GM12878 (cell line): ENCODE data around the gene GEMIN2. TPM values are rescaled to one million over a fixed set of nuclear protein-coding genes. Genes with fewer than 3 reads are reported as not detected.

Source experiments
- ATAC-seq: fragments of 200-7000 bp; cut with Tn5 transposase; 3 replicates; pipeline ENCODE4 v1.9.1; 2020; ENCODE audit warnings: mild to moderate bottlenecking, moderate library complexity
- BruUV-seq: library from RNA; stranded (reverse); fragments of 400-500 nt; replicated peaks from 2 replicates; lab custom pipeline; 2021; lab: Mats Ljungman, UMichigan
- CTCF ChIA-PET: fragments of 300-600 bp; sonication (Branson Sonifier 250); formaldehyde crosslinking; extraction: SDS; loops from one replicate; lab custom pipeline; 2021; ENCODE audit warnings: inconsistent platforms; lab: Yijun Ruan, JAX
- POLR2A ChIA-PET: fragments of 350-600 bp; formaldehyde crosslinking; extraction: SDS; loops from one replicate; lab custom pipeline; 2021; ENCODE audit warnings: inconsistent platforms; lab: Charles Lee
- RAD21 ChIA-PET: fragments of 300-600 bp; sonication (Branson Sonifier 250); formaldehyde crosslinking; loops from one replicate; lab custom pipeline; 2023; ENCODE audit warnings: antibody characterized with exemption; ENCODE audit not compliant: unreplicated experiment; lab: Charles Lee
- SMC1A ChIA-PET: fragments of 300-600 bp; sonication (Branson Sonifier 250); formaldehyde crosslinking; loops from one replicate; lab custom pipeline; 2023; ENCODE audit not compliant: unreplicated experiment, uncharacterized antibody; lab: Charles Lee
- DNase-seq: peaks from one replicate; pipeline ENCODE4 v3.0.0-alpha.2; 2011; ENCODE audit warnings: low read depth, low spot score
- FAIRE-seq: peaks from 3 replicates; lab custom pipeline; 2011; peaks lifted over from hg19 to GRCh38; lab: Jason Lieb, UNC
- H2AFZ ChIP-seq: 2 replicates; pipeline ENCODE4 v1.6.0; 2011; ENCODE audit warnings: low read depth, low read length, control low read depth; ENCODE audit not compliant: control insufficient read depth
- H3K27ac ChIP-seq: 2 replicates; pipeline ENCODE4 v1.5.1; 2011; ENCODE audit warnings: control low read depth; ENCODE audit not compliant: control insufficient read depth, insufficient read depth
- H3K27me3 ChIP-seq, 2 experiments: replicated peaks in 1 of 2; 2 replicates each; pipeline versions ENCODE4 v1.6.0 to v1.6.1; 2011; ENCODE audit warnings: low read length in 1 of 2; ENCODE audit not compliant: control insufficient read depth in 2 of 2, insufficient read depth in 2 of 2
- H3K36me3 ChIP-seq, 2 experiments: 2 replicates each; pipeline ENCODE4 v1.5.1; 2011; ENCODE audit warnings: low read length in 1 of 2; ENCODE audit not compliant: control insufficient read depth in 2 of 2, insufficient read depth in 2 of 2
- H3K4me1 ChIP-seq: 2 replicates; pipeline ENCODE4 v1.6.1; 2011; ENCODE audit warnings: mild to moderate bottlenecking, low read length, moderate library complexity, mixed read lengths; ENCODE audit not compliant: control insufficient read depth, insufficient read depth
- H3K4me2 ChIP-seq: 2 replicates; pipeline ENCODE4 v1.6.0; 2011; ENCODE audit warnings: control low read depth; ENCODE audit not compliant: control insufficient read depth, insufficient read depth
- H3K4me3 ChIP-seq: fragments of 200-600 bp; sonication (generic); 2 replicates; pipeline ENCODE4 v1.5.1; 2016
- H3K79me2 ChIP-seq: 2 replicates; pipeline ENCODE4 v1.6.0; 2011; ENCODE audit warnings: low read length; ENCODE audit not compliant: control insufficient read depth, insufficient read depth
- H3K9ac ChIP-seq: 2 replicates; pipeline ENCODE4 v1.8.0; 2011; ENCODE audit warnings: low read length, control low read depth, mixed read lengths; ENCODE audit not compliant: control insufficient read depth, insufficient read depth
- H3K9me3 ChIP-seq: replicated peaks from 3 replicates; pipeline ENCODE4 v1.5.1; 2011; ENCODE audit warnings: mild to moderate bottlenecking, low read length; ENCODE audit not compliant: control insufficient read depth, insufficient read depth
- H4K20me1 ChIP-seq: 2 replicates; pipeline ENCODE4 v1.6.0; 2011; ENCODE audit not compliant: control insufficient read depth, insufficient read depth
- BCL11A ChIP-seq: IDR thresholded peaks from 2 replicates; pipeline ENCODE4 v1.6.1; 2011; ENCODE audit warnings: low read depth, low read length
- CBX5 ChIP-seq: sonication (generic); IDR thresholded peaks from 2 replicates; pipeline ENCODE4 v1.6.1; 2016; ENCODE audit warnings: low read depth, moderate library complexity, mild to moderate bottlenecking, inconsistent platforms
- EED ChIP-seq: sonication (generic); IDR thresholded peaks from 2 replicates; pipeline ENCODE4 v1.6.1; 2016; ENCODE audit warnings: antibody characterized with exemption, low read depth
- MXI1 ChIP-seq: fragments of 150-350 bp; IDR thresholded peaks from 2 replicates; pipeline ENCODE4 v1.6.1; 2011; ENCODE audit warnings: low read depth, mild to moderate bottlenecking, inconsistent platforms, low read length, improper control_type of control experiment
- NFYB ChIP-seq: IDR thresholded peaks from 2 replicates; pipeline ENCODE4 v1.6.1; 2011; ENCODE audit warnings: low read depth, mild to moderate bottlenecking, low read length, improper control_type of control experiment, moderate library complexity; ENCODE audit not compliant: insufficient read depth
- NR2C1 ChIP-seq: fragments of 450-650 bp; IDR thresholded peaks from 2 replicates; pipeline ENCODE4 v1.6.1; 2017; ENCODE audit warnings: antibody characterized with exemption, mild to moderate bottlenecking, moderate library complexity
- NR2F1 ChIP-seq: fragments of 450-650 bp; conservative IDR thresholded peaks from 2 replicates; pipeline ENCODE4 v1.6.1; 2017; ENCODE audit warnings: mild to moderate bottlenecking
- PAX8 ChIP-seq: fragments of 450-650 bp; IDR thresholded peaks from 2 replicates; pipeline ENCODE4 v1.6.1; 2017; ENCODE audit warnings: mild to moderate bottlenecking, moderate library complexity
- POLR2A ChIP-seq: IDR thresholded peaks from 2 replicates; pipeline ENCODE4 v1.6.1; 2011; ENCODE audit warnings: low read depth, mild to moderate bottlenecking, low read length
- POLR2AphosphoS5 ChIP-seq: IDR thresholded peaks from 2 replicates; pipeline ENCODE4 v1.6.1; 2011; ENCODE audit warnings: mild to moderate bottlenecking, low read length, inconsistent platforms
- TARDBP ChIP-seq: IDR thresholded peaks from 2 replicates; pipeline ENCODE4 v1.6.1; 2016; ENCODE audit warnings: borderline replicate concordance
- TCF7 ChIP-seq: IDR thresholded peaks from 2 replicates; pipeline ENCODE4 v1.6.1; 2014; ENCODE audit warnings: antibody characterized with exemption, borderline replicate concordance
- ZSCAN29 ChIP-seq: fragments of 450-650 bp; IDR thresholded peaks from 2 replicates; pipeline ENCODE4 v1.6.1; 2017; ENCODE audit warnings: mild to moderate bottlenecking, moderate library complexity
- WGBS: methylation state at CpG from one replicate; pipeline ENCODE4 v1.1.6; 2016; ENCODE audit warnings: low lambda C conversion rate; ENCODE audit not compliant: insufficient replicate concordance, insufficient coverage; ENCODE audit errors: missing lambda C conversion rate; 5-methylcytosine and 5-hydroxymethylcytosine counted together
- in situ Hi-C: fragments of 300-500 bp; cut with MboI; formaldehyde crosslinking; loops from 9 replicates; pipeline ENCODE4 v1.14.3; 2018; ENCODE audit warnings: mixed read lengths
- intact Hi-C: fragments of 100-400 bp; cut with micrococcal nuclease; formaldehyde crosslinking; loops from one replicate; pipeline ENCODE4 v1.14.2; 2022; ENCODE audit not compliant: unreplicated experiment
- polyA plus RNA-seq, 11 experiments: library from polyadenylated mRNA; depleted of rRNA in 4 of 11; unstranded in 6 of 11; stranded (reverse) in 5 of 11; fragments of >200 nt; fragmentation: Nextera tagmentation in 4 of 11; fragmentation: Illumina TruSeq in 1 of 11; extraction: Ambion mirVana in 4 of 11; extraction: Trizol in 1 of 11; gene quantifications; 1 replicate in 1 of 11; 2 replicates in 10 of 11; pipeline versions ENCODE4 v1.2.1 to v1.2.3, GENCODE V29; 2011 to 2016; ENCODE audit warnings: inconsistent platforms in 2 of 11, missing spikeins in 2 of 11, low read depth in 1 of 11
- total RNA-seq, 4 experiments: library from RNA; depleted of rRNA in 3 of 4; stranded (reverse); fragments of >200 nt in 3 of 4; fragmentation: Illumina TruSeq in 1 of 4; extraction: Trizol in 1 of 4; gene quantifications; 2 replicates each; pipeline versions ENCODE4 v1.2.1 to v1.2.3, GENCODE V29; 2013 to 2021
- TF ChIP-seq, protein P1 (sequence below): fragments of 150-350 bp; IDR thresholded peaks from 2 replicates; pipeline ENCODE4 v1.6.1; 2016; ENCODE audit warnings: low read depth, low read length
- TF ChIP-seq, protein P2 (sequence below): fragments of 150-350 bp; IDR thresholded peaks from 2 replicates; pipeline ENCODE4 v1.6.1; 2014; ENCODE audit warnings: mild to moderate bottlenecking, low read depth, low read length
- TF ChIP-seq, protein P3 (sequence below): IDR thresholded peaks from 2 replicates; pipeline ENCODE4 v1.6.1; 2012; ENCODE audit warnings: low read depth, low read length, improper control_type of control experiment
- TF ChIP-seq, protein P4 (sequence below): fragments of 450-650 bp; IDR thresholded peaks from 2 replicates; pipeline ENCODE4 v1.6.1; 2016; ENCODE audit warnings: mild to moderate bottlenecking

The GEMIN2 gene
- total and polyA plus RNA-seq, 10 of the 15 experiments (the other 5 are each of a cell fraction or from before 2014, with no cell fraction given) = 25.9 to 69.3 (median 46.1) TPM

DNA sequence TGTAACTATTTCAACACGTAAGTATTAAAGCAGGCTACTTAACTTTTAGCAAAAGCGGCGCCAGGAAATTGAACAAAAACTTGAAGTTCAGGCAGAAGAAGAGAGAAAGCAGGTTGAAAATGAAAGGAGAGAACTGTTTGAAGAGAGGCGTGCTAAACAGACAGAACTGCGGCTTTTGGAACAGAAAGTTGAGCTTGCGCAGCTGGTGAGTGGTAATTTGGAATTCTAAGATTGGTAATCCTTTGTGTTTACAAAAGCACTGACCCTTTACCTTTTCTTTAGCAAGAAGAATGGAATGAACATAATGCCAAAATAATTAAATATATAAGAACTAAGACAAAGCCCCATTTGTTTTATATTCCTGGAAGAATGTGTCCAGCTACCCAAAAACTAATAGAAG lies 64.9 kb downstream of the GEMIN2 start:
- ChIA-PET SMC1A (interaction anchor here (0.6 to 1.2 kb wide), 2 partner anchors 13 to 65 kb away, joined by 3 read pairs; partner anchors contain the start of gene GEMIN2), POLR2A (no interaction called here), CTCF (no interaction called here), RAD21 (no interaction called here)
- FAIRE-seq = no peak
- Histone ChIP-seq H3K79me2 (peaks cover 36% of the 10 kb centered on the region), H4K20me1 (no peaks in the 10 kb centered on the region), H3K9ac (no peak overlapping the region), H3K9me3 (no peaks in the 10 kb centered on the region), H2AFZ (no peak overlapping the region), H3K4me3 (no peak overlapping the region), H3K27me3 (no peaks in the 10 kb centered on the region), H3K4me2 (no peak overlapping the region), H3K36me3 (peaks cover 13 to 46% of the 10 kb centered on the region in 2 experiments), H3K4me1 (peaks cover 3% of the 10 kb centered on the region), H3K27ac (no peak overlapping the region)
- intact Hi-C loops = no loop called here
- in situ Hi-C loops = no loop called here
- DNase-seq = no peak
- TF ChIP-seq MXI1 (no peak), TARDBP (no peak), NFYB (no peak), TCF7 (no peak), ZSCAN29 (no peak), POLR2AphosphoS5 (no peak), EED (no peak), CBX5 (no peak), PAX8 (no peak), BCL11A (no peak), NR2C1 (no peak), NR2F1 (no peak), POLR2A (no peak)
- TF ChIP-seq, protein P1, sequence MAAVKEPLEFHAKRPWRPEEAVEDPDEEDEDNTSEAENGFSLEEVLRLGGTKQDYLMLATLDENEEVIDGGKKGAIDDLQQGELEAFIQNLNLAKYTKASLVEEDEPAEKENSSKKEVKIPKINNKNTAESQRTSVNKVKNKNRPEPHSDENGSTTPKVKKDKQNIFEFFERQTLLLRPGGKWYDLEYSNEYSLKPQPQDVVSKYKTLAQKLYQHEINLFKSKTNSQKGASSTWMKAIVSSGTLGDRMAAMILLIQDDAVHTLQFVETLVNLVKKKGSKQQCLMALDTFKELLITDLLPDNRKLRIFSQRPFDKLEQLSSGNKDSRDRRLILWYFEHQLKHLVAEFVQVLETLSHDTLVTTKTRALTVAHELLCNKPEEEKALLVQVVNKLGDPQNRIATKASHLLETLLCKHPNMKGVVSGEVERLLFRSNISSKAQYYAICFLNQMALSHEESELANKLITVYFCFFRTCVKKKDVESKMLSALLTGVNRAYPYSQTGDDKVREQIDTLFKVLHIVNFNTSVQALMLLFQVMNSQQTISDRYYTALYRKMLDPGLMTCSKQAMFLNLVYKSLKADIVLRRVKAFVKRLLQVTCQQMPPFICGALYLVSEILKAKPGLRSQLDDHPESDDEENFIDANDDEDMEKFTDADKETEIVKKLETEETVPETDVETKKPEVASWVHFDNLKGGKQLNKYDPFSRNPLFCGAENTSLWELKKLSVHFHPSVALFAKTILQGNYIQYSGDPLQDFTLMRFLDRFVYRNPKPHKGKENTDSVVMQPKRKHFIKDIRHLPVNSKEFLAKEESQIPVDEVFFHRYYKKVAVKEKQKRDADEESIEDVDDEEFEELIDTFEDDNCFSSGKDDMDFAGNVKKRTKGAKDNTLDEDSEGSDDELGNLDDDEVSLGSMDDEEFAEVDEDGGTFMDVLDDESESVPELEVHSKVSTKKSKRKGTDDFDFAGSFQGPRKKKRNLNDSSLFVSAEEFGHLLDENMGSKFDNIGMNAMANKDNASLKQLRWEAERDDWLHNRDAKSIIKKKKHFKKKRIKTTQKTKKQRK = no peak
- TF ChIP-seq, protein P2, sequence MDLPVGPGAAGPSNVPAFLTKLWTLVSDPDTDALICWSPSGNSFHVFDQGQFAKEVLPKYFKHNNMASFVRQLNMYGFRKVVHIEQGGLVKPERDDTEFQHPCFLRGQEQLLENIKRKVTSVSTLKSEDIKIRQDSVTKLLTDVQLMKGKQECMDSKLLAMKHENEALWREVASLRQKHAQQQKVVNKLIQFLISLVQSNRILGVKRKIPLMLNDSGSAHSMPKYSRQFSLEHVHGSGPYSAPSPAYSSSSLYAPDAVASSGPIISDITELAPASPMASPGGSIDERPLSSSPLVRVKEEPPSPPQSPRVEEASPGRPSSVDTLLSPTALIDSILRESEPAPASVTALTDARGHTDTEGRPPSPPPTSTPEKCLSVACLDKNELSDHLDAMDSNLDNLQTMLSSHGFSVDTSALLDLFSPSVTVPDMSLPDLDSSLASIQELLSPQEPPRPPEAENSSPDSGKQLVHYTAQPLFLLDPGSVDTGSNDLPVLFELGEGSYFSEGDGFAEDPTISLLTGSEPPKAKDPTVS = no peak
- TF ChIP-seq, protein P3, sequence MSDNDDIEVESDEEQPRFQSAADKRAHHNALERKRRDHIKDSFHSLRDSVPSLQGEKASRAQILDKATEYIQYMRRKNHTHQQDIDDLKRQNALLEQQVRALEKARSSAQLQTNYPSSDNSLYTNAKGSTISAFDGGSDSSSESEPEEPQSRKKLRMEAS = no peak
- TF ChIP-seq, protein P4, sequence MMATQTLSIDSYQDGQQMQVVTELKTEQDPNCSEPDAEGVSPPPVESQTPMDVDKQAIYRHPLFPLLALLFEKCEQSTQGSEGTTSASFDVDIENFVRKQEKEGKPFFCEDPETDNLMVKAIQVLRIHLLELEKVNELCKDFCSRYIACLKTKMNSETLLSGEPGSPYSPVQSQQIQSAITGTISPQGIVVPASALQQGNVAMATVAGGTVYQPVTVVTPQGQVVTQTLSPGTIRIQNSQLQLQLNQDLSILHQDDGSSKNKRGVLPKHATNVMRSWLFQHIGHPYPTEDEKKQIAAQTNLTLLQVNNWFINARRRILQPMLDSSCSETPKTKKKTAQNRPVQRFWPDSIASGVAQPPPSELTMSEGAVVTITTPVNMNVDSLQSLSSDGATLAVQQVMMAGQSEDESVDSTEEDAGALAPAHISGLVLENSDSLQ = no peak
- no peak for ATAC-seq
- BruUV-seq = no TSS peak
- 96% methylated on average over 6 of the region's 6 CpGs for WGBS
